Measurements from ENCODE around the gene NPY4R. TPM values are rescaled to one million over a fixed set of nuclear protein-coding genes. Genes with fewer than 3 reads are reported as not detected.
"Not testable (repeated sequence)": the region's sequence is repeated elsewhere in the genome, so short reads cannot be mapped to it uniquely, and the experiment has no call there.

NPY4R gene
- total RNA-seq, 1 experiment from 2014 or later: not detected

DNA sequence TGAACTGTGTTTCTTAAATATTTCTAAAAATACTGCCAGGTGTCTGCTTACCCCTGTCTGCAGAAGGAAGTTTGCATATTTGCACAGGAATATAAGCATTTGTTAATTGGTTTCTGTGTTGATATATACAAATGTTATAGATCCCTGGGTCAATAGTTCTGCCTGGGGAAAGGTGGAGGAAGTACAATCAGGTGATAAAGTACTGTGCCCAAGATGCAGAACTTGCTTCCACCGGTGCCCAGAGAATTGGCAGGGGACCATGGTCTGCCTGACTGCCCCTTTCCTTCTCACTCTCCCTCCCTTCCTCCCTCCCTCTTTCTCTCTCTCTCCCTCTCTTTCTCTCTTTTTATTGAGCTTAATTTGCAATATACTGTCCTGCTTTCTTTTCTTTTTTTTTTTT, 22.3 kb downstream of the NPY4R start:
- H3K27ac Mint-ChIP-seq; H3K56ac ChIP-seq (ENCODE audit: insufficient read length, low read depth, low read length); H3K79me2 ChIP-seq (ENCODE audit: insufficient read depth, low read length); H3K9me3 ChIP-seq (ENCODE audit: control insufficient read depth, low read depth, low read length); H2BK20ac ChIP-seq (ENCODE audit: low read depth, low read length, poor library complexity, severe bottlenecking); H3T11ph ChIP-seq (ENCODE audit: low read length); H2BK5ac ChIP-seq (ENCODE audit: insufficient read length, low read length); H4K20me1 ChIP-seq (ENCODE audit: control insufficient read depth, insufficient read depth, insufficient read length); H3K79me1 ChIP-seq (ENCODE audit: insufficient read depth, low read depth, low read length, poor library complexity, severe bottlenecking); H3K27ac ChIP-seq (ENCODE audit: insufficient read length, low read depth, low read length); H2BK15ac ChIP-seq (ENCODE audit: low read depth, low read length); H3K27me3 ChIP-seq (ENCODE audit: insufficient read depth, low read length); H3K23ac ChIP-seq (ENCODE audit: insufficient read length, low read depth, low read length); H3K18ac ChIP-seq (ENCODE audit: insufficient read length, low read depth, low read length); H4K8ac ChIP-seq (replicated peaks; ENCODE audit: insufficient read length, low read depth, low read length); H3K4ac ChIP-seq (ENCODE audit: low read depth, low read length); DNase-seq; H4K5ac ChIP-seq (ENCODE audit: insufficient read length, low read depth, low read length); H3K27me3 Mint-ChIP-seq (ENCODE audit: low read depth); H3K23me2 ChIP-seq (ENCODE audit: insufficient read length, low read depth, low read length, poor library complexity, severe bottlenecking); H2BK120ac ChIP-seq (ENCODE audit: low read depth, low read length, poor library complexity, severe bottlenecking); H3K4me2 ChIP-seq (ENCODE audit: insufficient read depth, insufficient read length, low read length); H3K4me1 ChIP-seq (ENCODE audit: insufficient read depth, low read length); H3K14ac ChIP-seq (ENCODE audit: insufficient read depth, low read length); H2AFZ ChIP-seq (ENCODE audit: low read length); H3K36me3 Mint-ChIP-seq (ENCODE audit: insufficient read depth in 1 of 3, low read depth in 3 of 3); H3K4me1 Mint-ChIP-seq; H3K9me3 Mint-ChIP-seq; H4K91ac ChIP-seq (ENCODE audit: insufficient read length, low read depth, low read length); H2BK12ac ChIP-seq (ENCODE audit: insufficient read length, low read depth, low read length); H3K4me3 Mint-ChIP-seq; H3K9ac ChIP-seq (ENCODE audit: extremely low read depth, insufficient read length, low read length); H2AK5ac ChIP-seq (ENCODE audit: insufficient read length, low read length): not testable (repeated sequence)
- WGBS (ENCODE audit: extremely low coverage, insufficient read length, low lambda C conversion rate): no CpG with 5 or more reads among the region's 1 CpG

DNA sequence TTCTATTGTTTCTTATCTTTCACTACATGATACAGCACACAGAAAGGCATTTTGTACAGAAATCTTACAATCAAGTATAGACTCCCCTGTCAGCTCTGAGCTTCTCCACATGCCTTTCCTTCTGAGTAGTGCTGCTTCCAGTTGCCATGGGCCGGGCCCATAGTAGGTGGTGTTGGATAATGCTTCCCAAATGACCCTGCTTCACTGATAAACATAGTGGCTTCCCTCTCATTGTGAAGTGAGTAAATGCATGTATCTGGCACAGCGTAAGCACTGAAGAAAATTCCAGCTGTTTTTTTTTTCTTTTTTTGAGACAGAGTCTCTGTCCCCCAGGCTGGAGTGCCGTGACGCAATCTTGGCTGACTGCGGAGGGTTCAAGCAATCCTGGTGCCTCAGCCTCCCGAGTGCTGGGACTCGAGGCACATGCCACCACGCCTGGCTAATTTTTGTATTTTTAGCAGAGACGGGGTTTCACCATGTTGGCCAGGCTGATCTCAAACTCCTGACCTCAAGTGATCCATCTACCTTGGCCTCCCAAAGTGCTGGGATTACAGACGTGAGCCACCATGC, 23.0 kb downstream of the NPY4R start:
- not testable (repeated sequence) for H3K4me1 Mint-ChIP-seq; DNase-seq; H3K79me2 ChIP-seq (ENCODE audit: insufficient read depth, low read length); H3K18ac ChIP-seq (ENCODE audit: insufficient read length, low read depth, low read length); H3K79me1 ChIP-seq (ENCODE audit: insufficient read depth, low read depth, low read length, poor library complexity, severe bottlenecking); H4K8ac ChIP-seq (replicated peaks; ENCODE audit: insufficient read length, low read depth, low read length); H2BK20ac ChIP-seq (ENCODE audit: low read depth, low read length, poor library complexity, severe bottlenecking); H3K4ac ChIP-seq (ENCODE audit: low read depth, low read length); H2AK5ac ChIP-seq (ENCODE audit: insufficient read length, low read length); H2BK120ac ChIP-seq (ENCODE audit: low read depth, low read length, poor library complexity, severe bottlenecking); H3K27ac ChIP-seq (ENCODE audit: insufficient read length, low read depth, low read length); H3K27me3 ChIP-seq (ENCODE audit: insufficient read depth, low read length); H3K9me3 ChIP-seq (ENCODE audit: control insufficient read depth, low read depth, low read length); H4K5ac ChIP-seq (ENCODE audit: insufficient read length, low read depth, low read length); H3K9me3 Mint-ChIP-seq; H2BK5ac ChIP-seq (ENCODE audit: insufficient read length, low read length); H3T11ph ChIP-seq (ENCODE audit: low read length); H3K56ac ChIP-seq (ENCODE audit: insufficient read length, low read depth, low read length); H3K27ac Mint-ChIP-seq; H2BK15ac ChIP-seq (ENCODE audit: low read depth, low read length); H2BK12ac ChIP-seq (ENCODE audit: insufficient read length, low read depth, low read length); H4K20me1 ChIP-seq (ENCODE audit: control insufficient read depth, insufficient read depth, insufficient read length); H2AFZ ChIP-seq (ENCODE audit: low read length); H3K27me3 Mint-ChIP-seq (ENCODE audit: low read depth); H3K23me2 ChIP-seq (ENCODE audit: insufficient read length, low read depth, low read length, poor library complexity, severe bottlenecking); H3K23ac ChIP-seq (ENCODE audit: insufficient read length, low read depth, low read length); H3K9ac ChIP-seq (ENCODE audit: extremely low read depth, insufficient read length, low read length); H3K14ac ChIP-seq (ENCODE audit: insufficient read depth, low read length); H3K4me2 ChIP-seq (ENCODE audit: insufficient read depth, insufficient read length, low read length); H4K91ac ChIP-seq (ENCODE audit: insufficient read length, low read depth, low read length); H3K4me1 ChIP-seq (ENCODE audit: insufficient read depth, low read length); H3K36me3 Mint-ChIP-seq (ENCODE audit: insufficient read depth in 1 of 3, low read depth in 3 of 3); H3K4me3 Mint-ChIP-seq
- WGBS (ENCODE audit: extremely low coverage, insufficient read length, low lambda C conversion rate): no CpG with 5 or more reads among the region's 10 CpGs

Measured in H9 (cell line).